Neural crest cell (in vitro differentiated cells): ENCODE measurements around the gene BRD7. TPM values are rescaled to one million over a fixed set of nuclear protein-coding genes. Genes with fewer than 3 reads are reported as not detected.

Experiments
- DNase-seq: peaks from one replicate; pipeline ENCODE4 v3.0.0; 2021; ENCODE audit warnings: low read depth, mixed read lengths, low spot score
- H3K27ac Mint-ChIP-seq: one replicate; pipeline ENCODE4 v1.8.0; 2021; ENCODE audit warnings: mild to moderate bottlenecking, mixed read lengths; ENCODE audit not compliant: unreplicated experiment
- H3K27me3 Mint-ChIP-seq: 2 replicates; pipeline ENCODE4 v1.8.0; 2021; ENCODE audit warnings: low read depth, mild to moderate bottlenecking, mixed read lengths
- H3K36me3 Mint-ChIP-seq: 2 replicates; pipeline ENCODE4 v1.8.0; 2021; ENCODE audit warnings: low read depth, mild to moderate bottlenecking, mixed read lengths
- H3K4me1 Mint-ChIP-seq: 2 replicates; pipeline ENCODE4 v1.8.0; 2021; ENCODE audit warnings: mixed read lengths
- H3K4me3 Mint-ChIP-seq: one replicate; pipeline ENCODE4 v1.8.0; 2021; ENCODE audit warnings: mild to moderate bottlenecking, mixed read lengths
- H3K9me3 Mint-ChIP-seq: 2 replicates; pipeline ENCODE4 v1.8.0; 2021; ENCODE audit warnings: mixed read lengths
- CTCF ChIP-seq: fragments of 200-600 bp; sonication (generic); conservative IDR thresholded peaks from 2 replicates; pipeline ENCODE4 v1.5.0; 2021; ENCODE audit warnings: antibody characterized with exemption, mild to moderate bottlenecking
- total RNA-seq: library from RNA; stranded (reverse); gene quantifications from 2 replicates; pipeline ENCODE4 v1.2.1, GENCODE V29; 2021

BRD7 gene
- total RNA-seq, 1 donor from 2014 or later: 130 TPM

DNA sequence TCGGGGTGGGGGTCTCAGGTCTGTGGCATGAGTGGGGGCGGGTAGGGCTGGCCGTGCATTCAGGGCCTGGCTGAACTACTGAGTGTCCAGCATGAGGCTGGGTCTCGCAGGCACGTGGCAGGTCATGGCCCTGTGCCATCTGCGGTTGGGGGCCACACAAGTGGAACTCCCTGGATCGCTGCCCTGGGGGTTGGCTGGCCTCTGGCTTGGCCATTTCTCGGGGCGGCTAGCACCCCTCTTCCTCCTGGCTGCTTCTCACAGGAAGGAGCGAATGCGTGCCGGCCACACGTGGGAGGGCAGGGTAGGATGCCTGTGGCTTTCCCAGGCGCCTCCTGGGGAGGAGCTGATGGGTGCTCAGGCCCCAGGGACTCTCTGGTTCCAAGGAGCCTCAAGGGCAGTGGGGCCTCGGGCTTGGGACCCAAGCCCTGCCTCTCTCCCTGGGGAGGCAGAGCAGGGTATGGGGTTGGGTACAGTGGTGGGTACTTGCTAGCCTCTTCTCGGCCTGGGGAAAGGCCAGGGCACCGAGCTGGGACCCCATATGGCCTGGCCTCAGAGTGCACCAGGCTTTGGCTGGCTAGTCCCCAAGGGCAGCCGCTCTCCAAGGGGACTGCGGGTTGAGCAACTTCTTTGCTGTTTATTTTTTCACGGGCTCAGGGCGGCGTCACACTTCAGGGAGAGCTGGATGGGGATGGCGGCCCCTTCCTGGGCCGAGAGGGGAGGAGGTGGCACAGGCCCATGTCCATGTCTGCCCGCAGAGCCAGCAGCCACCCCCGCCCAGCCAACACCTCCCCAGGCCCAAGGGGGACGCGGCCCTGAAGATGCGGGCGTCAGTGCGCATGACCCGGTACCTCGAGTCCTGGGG is 65.0 kb downstream of the BRD7 start:
- no peaks in the 10 kb centered on the region for H3K27me3 Mint-ChIP-seq
- TF ChIP-seq CTCF: no peak
- H3K36me3 Mint-ChIP-seq: no peaks in the 10 kb centered on the region
- H3K9me3 Mint-ChIP-seq: no peaks in the 10 kb centered on the region
- H3K4me1 Mint-ChIP-seq: no peaks in the 10 kb centered on the region
- DNase-seq: no peak
- H3K4me3 Mint-ChIP-seq: no peak overlapping the region
- H3K27ac Mint-ChIP-seq: no peak overlapping the region

- no peaks in the 10 kb centered on the region for H3K36me3 Mint-ChIP-seq
- no peak overlapping the region for H3K27ac Mint-ChIP-seq
- DNase-seq: no peak
- H3K4me3 Mint-ChIP-seq: no peak overlapping the region
- no peaks in the 10 kb centered on the region for H3K4me1 Mint-ChIP-seq
- no peaks in the 10 kb centered on the region for H3K9me3 Mint-ChIP-seq
- no peaks in the 10 kb centered on the region for H3K27me3 Mint-ChIP-seq
- TF ChIP-seq CTCF: no peak
Observed at GRCh38 chr16:50303041-50303604, 65.7 kb downstream of the BRD7 start.

GRCh38 chr16:50302472-50303005 is 66.2 kb downstream of the BRD7 start:
- H3K4me3 Mint-ChIP-seq: no peak overlapping the region
- DNase-seq: no peak
- H3K9me3 Mint-ChIP-seq: no peaks in the 10 kb centered on the region
- no peak for TF ChIP-seq CTCF
- H3K4me1 Mint-ChIP-seq: no peaks in the 10 kb centered on the region
- no peak overlapping the region for H3K27ac Mint-ChIP-seq
- no peaks in the 10 kb centered on the region for H3K27me3 Mint-ChIP-seq
- no peaks in the 10 kb centered on the region for H3K36me3 Mint-ChIP-seq

DNA sequence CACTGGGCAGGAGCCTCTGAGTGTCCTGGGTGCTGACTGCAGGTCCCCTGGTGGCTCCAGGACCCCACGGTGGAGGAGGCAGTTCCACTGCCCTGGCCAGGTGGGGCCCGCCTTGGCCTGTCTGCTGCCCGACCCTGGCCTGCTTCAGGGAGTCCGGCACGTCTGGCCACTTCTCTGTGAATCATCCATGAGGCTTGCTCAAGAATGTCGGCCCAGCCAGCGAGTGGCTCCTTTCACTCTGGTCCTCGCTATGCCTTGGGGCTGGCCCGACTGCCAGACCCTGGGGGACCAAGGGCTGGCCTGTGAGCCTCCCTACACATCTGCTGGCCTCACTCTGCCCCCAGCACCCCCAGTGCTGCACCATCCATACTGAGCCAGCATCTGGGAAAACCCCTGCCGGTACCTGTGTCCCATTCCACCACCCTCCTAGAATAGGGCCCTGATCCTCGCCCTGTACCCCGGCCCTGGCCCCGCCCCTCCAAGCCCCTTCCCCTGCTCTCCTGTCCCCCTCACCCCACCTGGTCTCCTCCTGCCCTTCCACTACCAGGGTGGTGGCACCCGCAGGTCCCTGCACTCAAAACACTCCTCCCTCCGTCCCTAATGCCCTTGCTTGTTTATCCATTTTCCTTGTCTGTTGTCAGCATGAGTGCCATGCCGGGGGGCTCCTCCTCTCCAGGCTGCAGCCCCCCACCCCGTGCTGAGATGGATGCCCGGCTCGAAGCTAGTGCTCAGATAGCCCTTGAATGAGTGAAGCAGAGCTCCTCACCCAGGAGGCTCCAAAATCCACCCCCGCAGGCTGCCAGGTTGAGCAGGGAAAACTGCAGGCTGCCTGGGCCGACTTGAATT is 66.9 kb downstream of the BRD7 start:
- no peaks in the 10 kb centered on the region for H3K27me3 Mint-ChIP-seq
- DNase-seq: no peak
- H3K9me3 Mint-ChIP-seq: no peaks in the 10 kb centered on the region
- H3K36me3 Mint-ChIP-seq: no peaks in the 10 kb centered on the region
- no peak overlapping the region for H3K4me3 Mint-ChIP-seq
- H3K4me1 Mint-ChIP-seq: no peaks in the 10 kb centered on the region
- H3K27ac Mint-ChIP-seq: no peak overlapping the region
- TF ChIP-seq CTCF: no peak

DNA sequence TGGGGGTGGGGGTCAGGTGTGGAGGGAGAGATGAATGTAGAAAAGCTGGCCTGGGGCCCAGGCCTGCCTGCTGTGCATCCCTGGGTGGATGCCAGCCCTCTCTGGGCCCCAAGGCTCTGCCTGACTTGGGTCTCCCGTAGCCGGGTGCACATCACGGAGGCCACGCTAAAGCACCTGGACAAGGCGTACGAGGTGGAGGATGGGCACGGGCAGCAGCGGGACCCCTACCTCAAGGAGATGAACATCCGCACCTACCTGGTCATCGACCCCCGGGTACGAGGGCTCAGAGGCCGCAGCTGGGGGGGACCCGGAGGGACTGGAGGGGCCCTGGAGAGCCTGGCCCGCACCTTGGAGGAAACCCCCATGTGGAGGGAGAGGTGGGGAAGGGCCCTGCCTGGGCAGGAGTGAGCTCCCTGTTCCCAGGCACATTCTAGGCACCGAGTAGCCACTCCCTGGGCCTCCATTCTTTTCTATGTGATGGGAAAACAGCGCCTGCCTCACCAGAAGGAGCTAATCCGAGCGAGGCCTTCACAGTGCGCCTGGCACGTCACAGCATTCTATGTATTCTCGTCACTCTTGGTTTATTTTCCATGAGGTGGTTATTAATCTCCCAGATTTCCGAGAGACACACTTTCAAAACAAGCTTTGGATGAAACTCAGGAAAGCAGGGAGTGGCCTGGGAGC is 67.7 kb downstream of the BRD7 start:
- Mint-ChIP-seq H3K27me3 (no peaks in the 10 kb centered on the region), H3K27ac (no peak overlapping the region), H3K36me3 (no peaks in the 10 kb centered on the region), H3K9me3 (no peaks in the 10 kb centered on the region), H3K4me3 (no peak overlapping the region), H3K4me1 (no peaks in the 10 kb centered on the region)
- DNase-seq: no peak
- TF ChIP-seq CTCF: no peak
